Retinal pigment epithelial cell (primary cell): ENCODE results near the gene CD6.

Experiments used
- DNase-seq: peaks from one replicate; pipeline ENCODE4 v3.0.0-alpha.2; 2010; ENCODE audit warnings: low read depth
- H3K4me3 ChIP-seq: 2 replicates; pipeline ENCODE4 v1.5.1; 2011; ENCODE audit warnings: mild to moderate bottlenecking, low read length, control low read depth, moderate library complexity
- CTCF ChIP-seq: conservative IDR thresholded peaks from 2 replicates; pipeline ENCODE4 v1.5.1; 2011; ENCODE audit warnings: low read depth, low read length, control low read depth, inconsistent platforms

Gene CD6

DNA sequence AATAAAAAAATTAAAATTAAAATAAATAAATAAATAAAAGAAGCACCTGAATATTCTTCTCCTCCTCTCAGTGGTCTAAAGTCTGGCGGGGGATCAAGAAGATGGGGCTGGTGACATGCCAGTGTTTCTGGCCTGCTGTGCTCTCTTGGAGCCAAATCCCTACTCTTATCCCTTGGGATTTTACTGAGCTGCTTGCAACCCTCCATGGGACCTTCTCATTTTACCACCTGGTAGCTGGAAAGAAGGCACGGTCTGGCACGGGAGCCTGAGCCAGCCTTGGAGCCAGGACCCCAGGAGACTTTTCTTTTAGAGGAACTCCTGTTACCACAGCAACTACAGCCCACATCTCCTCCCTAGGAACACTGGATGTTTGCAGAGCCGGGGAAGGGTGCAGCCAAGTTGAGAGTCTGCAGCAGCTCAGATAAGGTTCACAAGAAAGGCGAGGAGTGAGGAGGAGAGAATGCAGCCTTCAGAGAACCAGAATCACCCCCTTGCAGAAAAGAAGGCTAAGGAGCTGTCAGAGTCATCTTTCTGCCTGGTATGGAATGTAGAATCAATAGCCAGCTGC is 21.4 kb downstream of the CD6 start:
- DNase-seq: no peak
- TF ChIP-seq CTCF: no peak
- H3K4me3 ChIP-seq: no peak overlapping the region

GRCh38 chr11:60993615-60994014 is 22.1 kb downstream of the CD6 start:
- TF ChIP-seq CTCF: no peak
- no peak for DNase-seq
- H3K4me3 ChIP-seq: no peak overlapping the region

- no peak overlapping the region for H3K4me3 ChIP-seq
- no peak for TF ChIP-seq CTCF
- no peak for DNase-seq
These were observed 23.1 kb downstream of the CD6 start for GRCh38 chr11:60994541-60995080.

DNA sequence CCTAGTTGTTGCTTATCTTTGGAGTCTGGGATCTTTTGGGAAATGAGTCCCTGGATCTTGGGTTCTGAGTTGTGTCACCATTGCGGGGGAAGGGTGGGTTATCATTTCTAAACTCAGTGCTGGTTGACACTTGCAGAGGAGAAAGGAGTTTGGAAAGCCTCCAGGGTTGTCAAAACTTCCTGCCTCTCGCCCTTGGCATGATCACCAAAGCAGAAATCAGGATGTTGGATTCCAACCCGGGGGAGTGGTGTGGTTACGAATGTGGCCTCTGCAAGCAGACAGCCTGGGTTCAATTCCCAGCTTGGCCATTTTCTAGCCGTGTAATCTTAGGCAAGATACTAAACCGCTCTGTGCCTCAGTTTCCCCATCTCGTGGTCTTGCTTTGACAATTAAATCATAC is 24.3 kb downstream of the CD6 start:
- DNase-seq: no peak
- TF ChIP-seq CTCF: no peak
- H3K4me3 ChIP-seq: no peak overlapping the region

DNA sequence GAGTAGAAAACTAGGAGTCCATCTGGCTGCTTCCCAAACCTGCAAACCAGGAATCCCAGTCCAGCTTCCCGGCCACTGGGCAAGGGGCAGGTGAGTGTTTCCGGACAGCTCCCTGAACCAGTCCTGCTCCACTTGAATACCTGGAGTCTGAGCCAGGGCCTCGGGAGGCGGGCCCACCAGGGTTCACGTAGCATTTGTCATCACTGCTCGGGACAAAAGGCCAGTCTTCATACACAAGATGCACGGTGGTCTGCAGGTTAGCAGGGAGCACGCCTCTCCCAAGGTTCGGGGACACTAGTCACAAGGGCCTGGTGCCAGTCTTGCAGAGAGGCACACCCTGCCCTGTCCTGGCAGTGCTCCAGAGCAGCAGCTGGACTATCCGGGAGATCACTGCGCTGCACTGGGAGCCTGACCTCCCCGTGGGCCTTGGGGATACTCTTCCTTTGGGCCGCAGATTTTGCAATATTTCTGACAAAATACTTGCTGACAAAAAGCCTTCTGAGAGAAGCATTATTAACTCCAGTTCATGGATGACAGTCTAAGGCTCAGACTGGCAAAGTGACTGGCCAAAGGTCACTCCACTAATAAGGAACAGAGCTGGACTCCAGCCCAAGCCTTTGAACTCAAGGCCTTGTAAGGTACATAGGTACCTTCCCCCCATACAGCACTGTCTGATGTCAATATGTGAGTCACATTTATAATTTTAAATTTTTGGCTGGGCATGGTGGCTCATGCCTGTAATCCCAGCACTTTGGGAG is 25.1 kb downstream of the CD6 start:
- DNase-seq: no peak
- TF ChIP-seq CTCF: no peak
- no peak overlapping the region for H3K4me3 ChIP-seq

DNA sequence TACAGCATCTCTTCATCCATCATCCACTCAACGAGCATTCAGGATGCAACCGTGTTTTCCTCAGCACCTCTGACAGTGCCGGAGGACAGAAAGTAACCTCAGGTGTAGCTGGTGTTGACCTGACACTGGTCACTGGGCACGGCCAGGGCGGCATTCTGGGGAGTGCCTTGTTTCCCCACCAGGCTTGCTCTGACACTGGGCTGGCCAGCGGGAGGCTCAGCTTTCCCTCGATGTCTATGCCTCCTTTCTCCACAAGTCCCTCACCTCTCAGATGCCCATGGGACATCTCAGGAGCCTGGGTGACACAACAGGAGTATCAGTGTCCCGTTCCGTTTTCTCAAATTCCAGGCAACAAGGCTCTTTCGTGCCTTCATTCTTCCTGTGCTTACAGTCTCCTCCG is 28.9 kb downstream of the CD6 start:
- H3K4me3 ChIP-seq: no peak overlapping the region
- DNase-seq: no peak
- TF ChIP-seq CTCF: no peak

GRCh38 chr11:61001931-61002330 is 30.5 kb downstream of the CD6 start:
- TF ChIP-seq CTCF: no peak
- no peak for DNase-seq
- no peak overlapping the region for H3K4me3 ChIP-seq
